Stimulated activated CD4-positive, alpha-beta T cell treated with anti-CD3 and anti-CD28 coated beads, Interleukin-12 subunit alpha, Interleukin-12 subunit beta, amount 100 ng/mL, for 4 hours (primary cell): ENCODE data around the gene HDLBP.
"Not testable (repeated sequence)": the region's sequence is repeated elsewhere in the genome, so short reads cannot be mapped to it uniquely, and the experiment has no call there.

ENCODE experiments used
- DNase-seq: peaks from one replicate; pipeline ENCODE4 v3.0.0-alpha.2; 2020

The HDLBP gene

DNA sequence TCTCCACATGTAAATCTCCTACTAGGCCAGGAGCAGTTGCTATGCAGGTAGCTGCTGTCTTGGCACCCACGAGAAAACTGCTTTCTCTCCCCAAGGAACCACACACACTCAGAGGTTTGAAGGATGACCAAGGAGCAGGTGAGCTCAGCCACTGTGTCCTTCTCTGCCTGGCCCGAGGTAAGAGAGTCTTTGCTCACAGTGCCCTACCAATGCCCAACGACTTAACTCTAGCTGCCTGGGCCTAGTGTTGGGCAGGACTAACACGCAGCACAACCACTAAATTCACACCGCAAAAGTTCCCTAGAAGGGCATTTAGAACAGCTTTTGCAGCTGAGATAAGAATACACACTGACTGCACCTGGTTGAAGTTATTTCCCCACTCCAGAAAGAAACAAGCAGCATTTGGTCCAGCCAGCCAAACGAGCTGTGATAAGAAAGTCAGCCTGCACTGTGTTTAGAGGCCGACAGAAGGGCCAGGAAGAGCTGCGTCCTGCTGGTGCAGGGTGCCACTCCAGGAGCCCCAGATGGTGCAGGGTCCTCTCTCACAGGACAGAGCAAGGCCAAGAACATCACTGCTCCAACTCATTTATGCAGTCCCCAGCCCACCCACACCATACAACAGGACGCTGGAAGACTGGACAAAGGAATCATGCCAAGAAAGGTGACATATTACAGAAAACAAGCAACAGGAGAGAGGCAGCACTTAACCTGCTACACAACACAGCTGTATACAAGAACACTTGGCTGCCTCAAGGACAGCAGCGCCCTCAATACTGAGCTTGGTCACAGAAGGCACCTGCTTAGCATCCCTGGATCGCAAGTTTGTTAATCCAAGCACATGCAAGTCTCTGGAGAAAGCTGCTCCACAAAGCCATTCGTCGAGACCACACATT is 12.5 kb downstream of the HDLBP start:
- DNase-seq = no peak

DNA sequence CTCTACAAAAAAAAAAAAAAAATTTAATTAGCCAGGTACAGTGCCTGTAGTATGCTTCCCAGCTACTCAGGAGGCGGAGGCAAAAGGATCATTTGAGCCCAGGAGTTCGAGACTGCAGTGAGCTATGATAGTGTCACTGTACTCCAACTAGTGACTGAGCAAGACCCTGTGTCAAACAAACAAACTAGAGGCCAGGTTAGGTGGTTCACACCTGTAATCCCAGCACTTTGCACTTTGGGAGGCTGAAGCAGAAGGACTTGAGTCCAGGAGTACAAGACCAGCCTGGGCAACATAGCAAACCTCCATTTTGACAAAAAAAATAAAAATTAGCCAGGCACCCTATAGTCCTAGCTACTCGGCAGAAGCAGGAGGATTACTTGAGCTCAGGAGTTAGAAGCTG is 13.4 kb downstream of the HDLBP start:
- no peak for DNase-seq

DNA sequence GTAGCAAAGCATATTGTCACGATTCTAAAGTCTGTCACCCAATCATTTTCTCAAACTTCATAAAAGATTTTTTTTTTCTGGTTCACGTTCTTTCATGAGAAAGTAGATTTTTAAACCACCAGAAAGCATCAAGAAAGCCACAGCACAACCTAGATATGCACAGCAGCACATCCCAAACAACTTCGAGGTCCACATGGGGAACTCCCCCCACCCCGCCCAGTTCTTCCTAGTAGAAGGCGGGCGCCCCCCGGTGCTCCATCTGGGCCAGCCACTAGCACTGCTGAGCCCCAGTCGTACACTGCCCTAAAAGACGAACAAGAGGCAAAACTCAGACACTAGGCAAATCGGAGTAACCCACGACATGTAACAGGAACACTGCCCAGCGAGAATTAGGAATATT is 15.5 kb downstream of the HDLBP start:
- peak; percentile 11 for DNase-seq

DNA sequence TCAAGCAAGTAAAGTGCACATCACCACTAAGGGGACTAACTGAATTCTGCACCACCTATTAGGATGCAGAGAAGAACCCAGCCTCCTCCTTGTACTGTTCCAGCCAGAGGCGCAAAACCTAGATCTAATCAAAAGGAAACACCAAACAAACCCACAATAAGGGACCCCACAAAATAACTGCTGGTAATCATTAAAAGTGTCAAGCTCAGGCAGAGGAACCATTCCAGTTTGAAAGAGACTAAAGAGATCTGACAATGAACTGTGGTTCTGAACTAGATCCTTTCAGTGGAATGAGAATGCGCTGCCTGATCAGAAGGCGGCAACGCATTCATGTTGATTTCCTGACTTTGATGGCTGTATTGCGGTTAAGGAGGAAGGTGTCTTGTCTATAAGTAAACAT is 16.8 kb downstream of the HDLBP start:
- no peak for DNase-seq

DNA sequence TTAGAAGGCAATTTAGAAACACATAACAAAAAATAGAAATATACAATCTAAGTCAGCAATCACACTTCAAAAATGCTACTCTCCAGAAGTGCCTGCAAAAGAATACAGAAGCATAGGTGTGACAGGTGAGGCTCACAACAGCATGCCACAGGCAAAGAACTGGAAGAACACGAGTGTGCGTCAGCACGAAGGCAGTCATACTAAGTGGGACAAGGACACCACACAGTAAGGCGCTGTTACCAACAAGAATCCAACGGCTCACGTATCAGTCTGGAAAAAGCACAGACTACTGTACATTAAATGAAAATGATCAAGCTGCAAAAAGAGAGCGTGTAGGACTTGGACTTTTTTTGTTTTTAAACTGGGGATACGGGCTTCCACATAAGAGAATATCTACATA is 18.7 kb downstream of the HDLBP start:
- DNase-seq = no peak

DNA sequence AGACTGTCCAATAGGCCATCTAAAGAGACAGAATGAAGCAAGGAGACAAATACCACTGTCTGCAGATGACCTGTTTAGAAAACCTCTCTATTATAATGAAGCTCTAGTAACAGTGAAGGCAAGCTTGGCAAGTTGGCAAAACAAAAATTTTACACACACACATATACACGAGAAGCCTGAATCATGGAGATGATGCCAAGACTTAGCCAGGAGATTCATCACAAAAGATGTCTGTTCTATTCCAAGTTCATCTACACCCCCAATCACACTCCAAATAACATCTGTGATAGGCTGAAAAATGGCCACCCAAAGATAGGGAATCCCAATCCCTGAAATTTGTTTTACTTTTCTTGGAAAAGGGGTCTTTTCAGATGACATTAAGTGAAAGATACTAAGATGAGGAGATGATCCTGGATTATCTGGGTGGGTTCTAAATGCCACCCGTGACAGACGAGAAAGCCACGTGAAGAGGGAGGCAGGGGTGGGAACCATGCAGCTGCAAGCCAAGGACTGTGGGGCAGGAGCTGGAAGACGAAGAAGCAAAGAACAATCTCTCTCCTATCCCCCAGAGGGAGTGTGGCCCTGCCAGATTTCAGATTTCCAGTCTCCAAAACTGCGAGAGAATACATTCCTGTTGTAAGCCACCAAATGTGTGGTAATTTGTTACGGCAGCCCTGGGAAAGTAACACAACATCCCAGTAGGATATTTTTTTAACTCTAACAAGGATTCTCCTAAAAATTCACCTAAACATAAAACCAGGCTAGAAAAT is 20.0 kb downstream of the HDLBP start:
- DNase-seq = no peak

DNA sequence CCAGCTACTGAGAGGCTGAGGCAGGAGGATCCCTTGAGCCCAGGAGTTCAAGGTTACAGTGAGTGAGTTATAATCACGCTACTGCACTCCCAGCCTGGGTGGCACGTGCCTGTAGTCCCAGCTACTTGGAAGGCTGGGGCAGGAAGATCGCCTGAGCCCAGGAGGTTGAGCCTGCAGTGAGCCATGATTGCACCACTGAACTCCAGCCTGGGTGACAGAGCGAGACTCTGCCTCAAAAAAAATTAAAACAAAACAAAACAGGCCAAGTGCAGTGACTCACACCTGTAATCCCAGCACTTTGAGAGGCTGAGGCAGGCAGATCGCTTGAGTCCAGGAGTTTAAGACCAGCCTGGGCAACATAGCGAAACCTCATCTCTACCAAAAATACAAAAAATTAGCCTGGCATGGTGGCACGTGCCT is 22.1 kb downstream of the HDLBP start:
- DNase-seq = not testable (repeated sequence)

DNA sequence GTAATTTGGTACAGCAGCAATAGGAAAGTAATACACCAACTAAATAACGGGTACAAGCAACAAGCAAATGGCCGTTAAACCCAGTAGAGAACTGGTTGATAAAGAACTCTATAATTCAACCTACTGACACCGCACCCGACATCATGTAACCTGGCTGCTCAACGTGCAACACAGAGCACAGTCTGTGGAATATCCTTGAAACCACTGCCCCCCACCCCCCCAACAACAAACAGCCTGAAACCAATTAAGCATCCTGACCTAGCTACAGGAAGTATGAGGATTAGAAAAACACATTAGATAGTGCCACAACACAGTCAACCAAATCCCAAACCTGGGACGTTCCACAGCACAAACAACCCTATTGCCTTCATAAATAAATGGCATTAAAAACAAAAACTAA is 23.5 kb downstream of the HDLBP start:
- DNase-seq = no peak

DNA sequence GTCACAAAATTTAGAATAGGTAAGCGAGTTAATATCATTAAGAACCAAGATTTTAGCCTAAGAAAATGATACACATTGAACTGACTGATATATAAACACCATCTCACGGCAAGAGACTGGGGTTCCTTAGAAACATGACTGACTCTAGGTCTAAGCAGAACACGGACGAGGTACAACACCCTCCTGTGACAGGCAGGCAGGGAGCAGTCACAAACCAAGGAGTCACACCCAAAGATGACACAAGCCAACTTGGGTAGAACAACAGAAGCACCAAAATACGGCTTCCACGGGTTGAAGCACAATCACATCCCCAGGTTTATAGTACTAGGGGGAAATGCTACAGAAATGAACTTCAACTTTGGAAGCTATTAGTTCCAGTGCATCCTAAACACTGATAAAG is 24.3 kb downstream of the HDLBP start:
- DNase-seq = no peak

DNA sequence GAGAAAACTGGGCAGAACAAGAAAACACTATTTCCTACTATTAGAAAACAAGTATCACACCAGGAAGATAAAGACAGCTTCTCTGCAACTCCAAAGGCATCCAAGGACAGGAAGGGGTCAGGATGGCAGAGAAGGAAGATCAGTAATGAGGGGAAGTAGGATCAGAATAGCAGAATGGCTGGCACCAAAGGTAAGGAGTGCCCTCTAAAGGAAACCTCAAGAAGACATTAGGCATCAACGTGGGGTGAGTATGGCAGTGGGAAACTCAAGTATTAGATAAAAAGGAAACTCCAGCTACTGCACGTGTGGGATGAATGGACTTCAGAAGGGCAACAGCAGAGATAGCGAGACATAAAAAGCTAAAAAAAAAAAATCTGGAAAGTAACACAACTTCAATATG is 25.9 kb downstream of the HDLBP start:
- no peak for DNase-seq

DNA sequence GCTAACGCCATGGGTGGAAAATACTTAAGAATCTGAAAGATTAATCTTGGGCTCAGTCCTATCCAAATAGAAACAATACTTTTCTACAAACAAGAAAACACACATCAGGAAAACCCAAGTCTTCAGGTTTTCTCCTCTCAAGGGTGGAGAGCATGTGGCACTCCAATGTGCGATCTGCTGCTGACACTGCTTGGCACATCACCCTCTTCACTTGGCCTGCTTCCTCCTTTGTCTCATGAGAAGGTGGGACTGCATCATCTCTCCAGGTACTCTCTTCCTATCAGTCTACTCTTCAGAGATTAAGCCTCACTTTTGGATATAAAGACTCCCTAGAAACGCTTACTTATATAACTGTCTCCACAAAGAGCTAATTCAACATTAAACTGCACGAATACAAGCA is 26.4 kb downstream of the HDLBP start:
- DNase-seq = no peak

DNA sequence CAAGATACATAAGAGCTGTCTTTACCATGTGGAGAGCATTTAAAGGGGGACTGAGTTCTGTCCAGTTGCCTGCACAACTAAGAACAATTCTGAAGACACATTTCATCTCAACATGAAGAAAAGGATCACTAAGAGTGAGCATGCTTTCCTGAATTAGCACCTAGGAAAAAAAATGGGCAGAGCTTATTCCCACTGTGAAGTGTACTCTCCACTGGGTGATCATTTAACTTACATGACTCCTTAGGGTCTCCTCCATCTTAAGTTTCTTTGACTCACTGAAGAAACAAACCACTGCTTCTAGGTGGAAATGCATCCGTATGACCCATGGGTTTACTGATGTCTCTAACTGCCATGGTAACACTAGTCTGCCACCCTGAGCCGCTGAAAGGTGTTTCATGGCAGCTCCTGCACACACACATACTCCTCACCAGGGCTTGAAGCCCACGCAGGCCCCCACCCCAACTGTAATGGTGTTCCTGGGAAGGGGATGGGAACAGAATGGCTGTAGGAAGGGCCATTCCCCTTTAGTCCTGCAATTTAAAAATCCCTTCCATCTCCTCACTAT is 27.1 kb downstream of the HDLBP start:
- no peak for DNase-seq

DNA sequence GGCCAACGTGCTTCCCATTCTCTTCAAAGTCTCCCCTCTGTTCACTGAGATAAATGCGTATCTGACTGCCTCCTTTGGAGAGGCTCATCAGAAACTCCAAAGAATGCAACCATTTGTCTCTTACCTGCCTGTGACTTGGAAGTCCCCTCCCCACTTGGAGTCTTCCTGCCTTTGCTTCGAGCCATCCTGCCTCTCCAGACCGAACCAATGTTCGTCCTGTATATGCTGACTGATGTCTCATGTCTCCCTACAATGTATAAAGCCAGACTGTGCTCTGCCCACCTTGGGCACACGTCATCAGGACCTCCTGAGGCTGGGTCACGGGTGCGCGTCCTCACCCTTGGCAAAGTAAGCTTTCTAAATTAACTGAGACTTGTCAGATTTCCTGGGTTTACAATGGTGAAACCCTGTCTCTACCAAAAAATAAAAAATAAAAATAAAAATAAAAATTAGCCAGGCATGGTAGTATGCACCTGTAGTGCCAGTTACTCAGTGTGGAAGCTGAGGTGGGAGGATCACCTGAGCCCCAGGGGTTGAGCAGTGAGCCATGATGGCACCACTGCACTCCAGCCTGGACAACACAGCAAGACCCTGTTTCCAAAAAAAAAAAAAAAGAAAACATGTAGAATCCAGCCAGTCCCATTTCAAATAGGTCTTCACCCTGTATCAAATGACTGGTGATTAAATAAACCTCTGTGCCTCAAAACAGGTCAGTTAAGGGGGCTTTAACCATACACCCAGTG is 29.0 kb downstream of the HDLBP start:
- no peak for DNase-seq

DNA sequence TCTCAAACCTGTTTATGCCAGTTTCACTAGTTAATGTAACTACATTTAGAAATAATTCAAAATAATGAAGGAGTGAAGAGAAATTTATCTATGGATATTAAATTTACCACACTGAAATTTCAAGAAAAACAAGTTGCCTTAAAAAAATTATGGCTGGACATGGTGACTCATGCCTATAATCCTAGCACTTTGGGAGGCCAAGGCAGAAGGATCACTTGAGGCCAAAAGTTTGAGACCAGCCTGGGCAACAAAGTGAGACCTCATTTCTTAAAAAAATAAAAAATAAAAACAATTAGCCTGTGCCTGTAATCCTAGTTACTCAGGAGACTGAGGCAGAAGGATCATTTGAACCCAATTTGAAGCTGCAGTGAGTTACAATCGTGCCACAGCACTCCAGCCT is 29.9 kb downstream of the HDLBP start:
- no peak for DNase-seq

DNA sequence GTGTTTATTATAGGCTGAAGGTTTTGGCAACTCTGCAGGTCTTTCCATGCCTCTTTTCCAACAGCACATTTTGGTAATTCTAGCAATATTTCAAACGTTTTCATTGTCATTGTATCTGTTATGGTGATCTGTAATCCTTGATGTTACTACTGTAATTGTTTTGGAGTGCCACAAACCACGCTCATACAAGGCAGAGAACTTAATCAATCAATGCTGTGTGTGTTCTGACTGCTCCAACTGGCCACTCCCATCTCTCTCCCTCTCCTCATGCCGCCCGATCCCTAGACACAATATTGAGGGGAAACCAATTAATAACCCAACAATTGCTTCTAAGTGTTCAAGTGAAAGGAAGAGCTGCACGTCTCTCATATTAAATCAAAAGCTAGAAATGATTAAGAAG is 32.9 kb downstream of the HDLBP start:
- no peak for DNase-seq

DNA sequence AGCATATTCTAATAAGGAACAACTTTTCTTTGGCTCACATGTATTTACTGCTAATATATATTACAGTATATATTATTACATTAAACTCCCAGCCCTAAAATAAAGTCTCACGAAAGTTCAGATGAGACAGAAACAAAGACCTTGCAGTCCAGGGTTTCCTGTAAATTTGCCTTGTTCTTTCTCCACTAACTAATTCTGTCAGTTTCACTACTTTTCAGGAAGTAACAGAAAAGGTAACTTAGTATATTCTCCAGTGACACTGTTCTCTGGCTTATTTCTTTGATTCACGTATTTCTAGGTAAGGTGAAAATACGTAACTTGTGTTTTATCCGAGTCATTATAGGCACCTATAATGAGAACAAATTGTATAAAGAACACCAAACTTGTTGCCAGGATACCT is 35.2 kb downstream of the HDLBP start:
- no peak for DNase-seq

DNA sequence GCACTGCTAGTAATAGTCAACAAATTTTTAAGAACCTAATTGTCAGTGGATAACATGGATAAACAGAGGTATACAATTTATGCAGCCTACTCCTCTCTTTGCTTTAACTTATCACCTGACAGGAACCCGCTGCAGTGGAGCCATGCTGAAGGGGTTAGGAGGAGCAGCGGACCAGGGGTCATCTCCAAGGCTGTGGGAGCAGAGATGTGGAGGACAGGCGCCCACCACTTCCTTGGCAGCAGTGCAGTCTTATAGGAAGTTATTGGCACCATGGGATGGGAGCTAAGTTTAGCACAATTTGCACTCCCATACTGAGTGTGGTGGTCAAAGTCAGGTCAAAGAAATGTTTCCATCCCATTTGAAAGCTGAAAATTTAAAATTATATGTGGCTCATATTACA is 35.6 kb downstream of the HDLBP start:
- no peak for DNase-seq

DNA sequence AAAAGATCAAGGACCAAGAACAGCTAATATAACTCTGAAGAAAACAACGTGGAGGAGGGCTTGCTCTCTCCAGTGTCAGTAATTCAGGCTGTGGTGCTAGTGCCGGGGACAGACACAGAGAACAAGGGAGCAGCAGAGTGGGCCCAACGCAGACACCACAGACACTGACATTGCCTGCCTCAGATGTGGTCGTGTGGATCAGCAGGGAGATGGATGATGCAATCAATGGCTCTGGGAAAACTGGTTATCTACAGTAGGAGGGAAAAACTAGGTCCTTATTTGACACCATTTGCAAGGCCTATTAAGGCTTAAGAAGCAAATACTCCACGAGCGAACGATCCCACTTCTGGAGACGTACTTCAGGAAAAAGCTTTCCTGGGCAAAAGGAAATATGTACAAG is 36.1 kb downstream of the HDLBP start:
- DNase-seq = no peak

DNA sequence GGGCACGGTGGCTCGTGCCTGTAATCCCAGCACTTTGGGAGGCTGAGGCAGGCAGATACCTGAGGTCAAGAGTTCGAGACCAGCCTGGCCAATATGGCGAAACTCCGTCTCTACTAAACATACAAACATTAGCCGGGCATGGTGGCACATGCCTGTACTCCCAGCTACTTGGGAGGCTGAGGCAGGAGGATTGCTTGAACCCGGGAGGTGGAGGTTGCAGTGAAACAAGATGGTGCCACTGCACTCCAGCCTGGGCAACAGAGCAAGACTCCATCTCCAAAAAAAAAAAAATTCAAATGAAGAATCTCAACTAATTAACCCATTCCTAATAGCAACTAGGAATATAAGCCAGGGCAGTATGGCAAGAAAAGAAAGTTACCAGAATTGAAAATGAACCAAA is 37.2 kb downstream of the HDLBP start:
- not testable (repeated sequence) for DNase-seq

DNA sequence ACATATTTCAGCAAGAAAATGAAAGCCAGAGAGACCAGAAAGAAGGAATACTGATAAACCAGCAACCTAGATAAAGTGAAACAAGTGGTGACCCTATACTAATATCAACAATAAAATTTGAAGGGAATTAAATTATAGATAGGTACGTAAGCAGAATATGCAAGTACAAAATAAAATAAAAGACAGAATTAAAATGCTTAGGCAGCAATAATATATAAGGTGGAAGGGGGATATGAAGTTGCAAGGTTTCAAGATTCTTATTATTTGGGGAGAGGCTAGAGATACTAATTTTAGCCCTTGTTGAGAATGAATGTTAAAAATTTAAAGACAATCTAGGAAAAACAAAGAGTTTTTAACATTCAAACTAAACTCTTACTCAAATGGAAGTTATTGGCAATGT is 39.6 kb downstream of the HDLBP start:
- DNase-seq = no peak

DNA sequence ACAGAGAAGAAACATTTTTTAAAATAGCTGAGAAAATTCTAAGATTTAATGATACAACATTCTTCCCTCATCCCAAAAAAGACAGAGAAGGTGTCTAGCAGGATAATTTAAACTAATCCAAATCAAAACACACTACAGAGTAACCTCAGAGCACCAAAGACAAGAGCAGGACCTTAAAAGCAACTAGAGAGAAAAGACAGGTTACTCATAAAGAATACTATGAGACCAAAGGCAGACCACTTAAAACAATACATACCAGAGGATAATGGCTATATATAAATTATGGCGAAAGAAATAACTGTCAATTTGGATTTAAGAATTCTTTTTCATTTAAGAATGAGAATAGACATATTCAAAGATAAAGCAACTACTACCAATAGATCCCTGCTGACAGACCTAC is 40.0 kb downstream of the HDLBP start:
- no peak for DNase-seq

DNA sequence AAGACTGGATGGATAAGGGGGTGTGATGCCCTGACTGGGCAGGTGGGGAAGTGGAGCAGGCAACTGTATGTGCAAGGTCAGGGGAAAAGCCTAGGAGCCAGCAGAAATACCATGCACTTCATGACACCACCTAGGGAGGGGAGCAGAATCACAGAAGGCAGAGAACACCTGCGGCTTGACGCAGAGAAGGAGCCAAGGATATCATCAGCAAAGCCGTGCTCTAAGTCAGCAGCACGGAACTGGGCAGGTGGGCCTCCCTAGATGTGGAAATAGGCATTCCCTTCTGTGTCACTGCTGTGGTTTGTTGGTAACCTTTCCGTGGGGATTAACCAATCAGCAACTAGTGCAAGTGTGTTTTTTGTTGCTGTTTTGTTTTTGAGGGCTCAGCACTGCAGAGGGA is 41.3 kb downstream of the HDLBP start:
- no peak for DNase-seq
